Frontal cortex (tissue), 4 donors: ENCODE results near the gene ADRM1. TPM values are rescaled to one million over a fixed set of nuclear protein-coding genes. Genes with fewer than 3 reads are reported as not detected.

Experiments used
- DNase-seq, 2 donors: peaks; one replicate each; pipeline ENCODE4 v3.0.0; 2012; ENCODE audit warnings: low spot score in 2 of 2
- FAIRE-seq: peaks from 2 replicates; lab custom pipeline; 2012; peaks lifted over from hg19 to GRCh38; lab: Jason Lieb, UNC
- total RNA-seq: library from RNA; depleted of rRNA; stranded (reverse); fragments of >200 nt; gene quantifications from one replicate; pipeline ENCODE4 v1.2.3, GENCODE V29; 2014
- donor health status: control.
- donor health status: control.
- donor health status: control.

The ADRM1 gene, protein sequence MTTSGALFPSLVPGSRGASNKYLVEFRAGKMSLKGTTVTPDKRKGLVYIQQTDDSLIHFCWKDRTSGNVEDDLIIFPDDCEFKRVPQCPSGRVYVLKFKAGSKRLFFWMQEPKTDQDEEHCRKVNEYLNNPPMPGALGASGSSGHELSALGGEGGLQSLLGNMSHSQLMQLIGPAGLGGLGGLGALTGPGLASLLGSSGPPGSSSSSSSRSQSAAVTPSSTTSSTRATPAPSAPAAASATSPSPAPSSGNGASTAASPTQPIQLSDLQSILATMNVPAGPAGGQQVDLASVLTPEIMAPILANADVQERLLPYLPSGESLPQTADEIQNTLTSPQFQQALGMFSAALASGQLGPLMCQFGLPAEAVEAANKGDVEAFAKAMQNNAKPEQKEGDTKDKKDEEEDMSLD
- 41.2 TPM for total RNA-seq

DNA sequence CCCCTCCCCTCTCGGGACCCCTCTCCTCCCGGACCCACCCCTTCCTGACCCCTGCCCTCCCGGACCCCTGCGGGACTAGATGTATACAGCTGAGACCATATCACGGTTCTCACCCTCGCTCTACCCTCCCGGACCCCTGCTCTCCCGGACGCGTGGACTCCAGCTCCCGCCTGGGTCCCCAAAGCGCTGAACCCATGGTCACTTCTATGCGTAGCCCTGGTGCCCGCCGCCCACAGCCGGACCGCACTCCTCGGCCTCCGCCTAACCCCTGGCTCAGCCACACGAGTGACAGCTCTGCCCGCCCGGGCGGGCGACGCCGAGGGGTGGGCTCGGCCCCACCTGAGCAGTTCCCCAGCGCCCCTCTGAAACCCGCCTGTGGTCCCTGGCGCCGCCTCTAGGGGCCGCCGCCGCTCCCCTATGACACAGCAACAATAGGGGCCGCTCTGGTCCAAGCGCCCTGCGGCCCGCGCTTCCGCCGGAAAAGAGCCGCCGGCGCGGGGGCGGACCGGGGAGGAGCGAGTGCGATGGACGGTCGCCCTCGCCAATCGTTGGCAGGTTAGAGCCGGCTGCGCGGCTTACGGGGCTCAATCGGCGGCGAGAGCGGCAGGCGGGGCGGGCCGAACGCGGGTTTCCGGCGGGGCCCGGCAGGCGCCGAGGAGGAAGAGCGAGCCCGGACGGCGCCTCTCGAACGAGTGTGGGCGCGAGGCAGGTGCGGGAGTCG is at the start of gene ADRM1:
Gene ADRM1 (plus strand): TSS at position 657 of the 721 bp plus-strand sequence. CDS start 572 bp downstream, outside the sequence.
- FAIRE-seq (no peak), DNase-seq (peak; percentile 100)

DNA sequence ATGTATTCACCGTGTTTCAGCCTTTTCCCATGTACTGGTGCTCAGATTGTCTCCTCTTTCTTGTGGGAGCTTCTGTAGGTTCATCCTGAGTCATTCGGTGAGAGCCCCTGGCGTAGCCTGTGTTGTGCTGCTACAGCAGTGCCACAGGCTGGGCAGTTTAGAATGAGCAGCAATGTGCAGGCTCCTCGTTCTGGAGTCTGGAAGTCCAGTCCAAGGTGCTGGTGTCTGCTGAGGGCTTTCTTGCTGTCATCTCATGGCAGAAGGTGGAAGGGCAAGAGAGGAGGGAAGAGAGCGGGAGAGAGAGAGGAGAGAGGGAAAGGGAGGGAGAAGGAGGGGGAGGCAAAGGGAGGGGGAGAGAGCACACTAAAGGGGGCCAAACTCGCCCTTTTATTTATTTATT is 49.4 kb upstream of the ADRM1 start:
- no peak for DNase-seq
- FAIRE-seq = no peak

DNA sequence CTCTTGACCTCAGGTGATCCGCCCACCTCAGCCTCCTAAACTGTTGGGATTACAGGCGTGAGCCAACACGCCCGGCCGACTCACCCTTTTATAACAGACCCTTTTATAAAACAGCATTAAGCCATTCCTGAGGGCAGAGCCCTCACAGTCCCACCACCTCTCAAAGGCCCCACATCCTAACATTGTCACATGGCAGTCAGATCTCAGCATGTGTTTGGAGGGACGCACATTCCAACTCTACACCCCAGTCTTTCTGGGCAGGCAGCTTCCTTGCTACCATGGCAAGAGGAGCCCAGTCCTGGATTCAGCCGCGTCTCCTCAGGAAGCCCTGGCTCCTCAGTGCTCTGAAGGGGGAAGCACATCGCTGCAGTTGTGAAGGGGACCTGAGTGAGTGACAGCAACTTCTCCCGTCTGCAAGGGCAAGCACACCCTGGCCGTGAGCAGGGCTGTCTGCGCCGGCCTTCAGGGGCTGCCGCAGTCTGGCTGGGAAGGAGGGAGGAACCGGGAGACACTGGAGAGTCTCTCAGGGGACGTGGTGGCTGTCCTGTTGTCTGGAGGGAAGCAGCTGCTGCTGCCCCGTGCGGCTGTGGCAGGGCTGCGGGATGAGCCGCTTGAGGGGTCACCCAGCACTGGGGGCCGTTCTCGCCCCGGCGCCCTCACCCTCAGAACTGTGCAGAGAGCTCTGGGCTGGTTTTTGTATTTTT is 48.6 kb upstream of the ADRM1 start:
- FAIRE-seq (no peak), DNase-seq (no peak)

DNA sequence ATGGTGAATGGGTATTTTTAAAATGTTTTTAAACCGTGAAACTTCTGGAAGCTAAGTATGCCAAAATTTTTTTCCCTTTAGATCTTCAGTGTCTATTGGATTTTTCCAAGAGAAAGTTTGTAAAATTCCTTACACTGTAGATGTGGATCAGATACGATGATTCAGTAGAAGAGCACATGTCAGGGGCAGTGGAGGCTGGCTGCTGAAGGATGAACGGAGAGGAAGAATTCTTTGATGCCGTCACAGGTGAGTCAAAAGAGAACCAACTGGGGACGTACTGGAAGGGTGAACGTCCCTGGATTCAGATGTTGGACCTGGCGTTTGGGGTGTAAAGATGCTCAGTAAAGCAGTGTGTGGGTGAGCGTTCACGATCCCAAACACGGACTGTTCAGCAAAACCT is 46.8 kb upstream of the ADRM1 start:
- FAIRE-seq (no peak), DNase-seq (no peak)

DNA sequence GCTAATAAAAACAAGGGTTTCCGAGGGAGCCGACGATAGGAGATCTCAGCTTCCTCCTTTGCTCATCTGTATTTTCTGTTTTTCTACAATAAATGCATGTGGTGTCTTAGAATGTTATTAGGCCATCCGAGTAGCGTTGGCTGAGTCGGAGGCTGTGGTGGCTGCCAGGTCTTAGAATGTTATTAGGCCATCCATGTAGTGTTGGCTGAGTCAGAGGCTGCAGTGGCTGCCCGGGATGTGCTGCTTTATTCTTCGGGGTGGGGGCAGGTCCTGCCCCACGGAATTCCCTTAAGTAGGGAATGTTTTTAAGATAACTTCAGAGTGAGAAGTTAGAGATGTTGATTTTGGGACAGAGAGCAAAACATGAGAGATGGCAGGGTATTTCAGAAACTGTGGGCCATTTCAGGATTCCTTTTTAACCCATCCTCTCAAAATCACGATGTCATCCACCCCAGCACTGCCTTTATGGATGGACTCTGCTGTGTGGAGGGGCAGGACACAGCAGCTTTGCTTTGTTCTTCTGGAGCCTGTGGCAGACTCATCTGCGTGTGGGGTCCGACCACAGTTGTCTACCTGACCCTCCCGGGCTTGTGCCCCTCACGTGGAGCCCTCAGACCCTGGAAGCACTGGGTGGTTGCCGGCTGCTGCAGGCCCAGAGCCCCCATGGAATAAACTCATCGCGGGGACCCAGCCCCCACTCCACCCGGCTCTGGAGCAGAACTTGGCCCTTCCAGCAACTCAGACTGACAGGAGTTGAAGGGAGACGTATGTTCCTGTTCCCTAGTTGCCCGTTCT is 44.1 kb upstream of the ADRM1 start:
- DNase-seq (no peak), FAIRE-seq (no peak)

DNA sequence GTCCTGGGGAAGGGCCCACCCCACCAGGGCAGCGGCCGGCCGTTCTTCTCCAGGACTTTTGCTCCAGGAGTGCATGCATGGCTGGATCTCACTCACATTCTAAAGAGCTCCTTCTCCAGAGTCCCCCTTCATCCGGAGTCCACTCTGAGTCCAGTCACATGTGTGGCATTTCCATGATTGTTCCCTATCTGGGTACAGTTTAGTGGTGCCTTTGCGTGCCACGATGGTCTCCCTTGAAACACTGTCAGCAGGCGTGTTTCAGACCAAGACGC is 43.6 kb upstream of the ADRM1 start:
- no peak for DNase-seq
- no peak for FAIRE-seq

DNA sequence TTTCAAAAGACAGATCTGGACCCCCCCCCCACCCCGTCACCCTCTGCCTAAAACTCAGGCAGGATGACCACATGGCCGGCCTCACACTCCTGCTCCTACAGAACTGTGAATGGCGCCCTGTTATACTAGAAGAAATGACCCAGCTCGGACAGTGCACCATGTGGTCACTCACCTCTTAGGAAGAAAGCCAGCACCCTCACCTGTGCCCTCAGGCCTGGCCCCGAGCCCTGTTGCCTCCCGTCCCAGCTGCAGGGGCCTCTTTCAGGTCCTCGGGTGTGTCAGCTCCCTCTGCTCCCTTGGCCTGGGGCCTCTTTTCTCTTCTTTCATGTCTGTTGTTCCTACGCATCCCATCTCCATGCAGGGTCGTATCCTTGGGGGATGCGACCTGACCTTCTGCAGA is 40.7 kb upstream of the ADRM1 start:
- FAIRE-seq (no peak), DNase-seq (no peak)

DNA sequence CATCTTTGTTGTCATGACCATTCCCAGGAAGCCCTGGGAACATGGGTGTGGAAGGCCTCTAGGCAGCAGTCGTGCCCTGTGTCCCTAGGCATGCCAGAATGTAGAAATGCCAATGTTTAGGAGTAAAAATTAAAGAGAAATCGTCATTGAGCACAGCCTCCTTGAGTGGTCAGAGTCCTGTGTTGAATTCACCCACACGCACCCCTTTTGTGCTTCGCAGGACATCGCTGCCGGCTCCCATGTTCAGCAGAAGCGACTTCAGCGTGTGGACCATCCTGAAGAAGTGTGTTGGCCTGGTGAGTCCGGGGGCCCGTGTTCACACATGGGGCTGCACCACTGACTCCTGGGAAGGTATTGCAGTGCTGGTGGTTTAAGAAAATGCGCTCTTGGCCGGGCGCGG is 39.4 kb upstream of the ADRM1 start:
- DNase-seq (no peak), FAIRE-seq (no peak)

DNA sequence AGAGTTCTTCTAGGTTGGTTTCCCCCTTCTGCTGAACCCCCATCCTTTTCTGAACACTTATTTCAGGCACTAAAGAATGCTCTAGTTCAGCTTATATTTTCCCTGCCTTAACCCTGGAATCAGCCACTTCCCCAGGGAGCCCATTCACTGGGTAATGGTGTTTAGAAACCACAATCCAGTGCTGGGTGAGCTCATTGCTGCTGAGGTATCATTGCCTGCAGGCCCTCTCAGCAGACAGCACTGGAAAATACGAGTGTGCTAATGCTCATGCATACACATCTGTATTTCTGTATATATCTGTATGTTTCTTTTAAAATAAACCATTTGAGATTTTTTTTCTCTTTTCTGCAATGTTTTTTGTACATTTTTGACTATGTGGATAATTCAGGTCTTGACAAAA is 37.4 kb upstream of the ADRM1 start:
- DNase-seq = no peak
- FAIRE-seq = no peak

DNA sequence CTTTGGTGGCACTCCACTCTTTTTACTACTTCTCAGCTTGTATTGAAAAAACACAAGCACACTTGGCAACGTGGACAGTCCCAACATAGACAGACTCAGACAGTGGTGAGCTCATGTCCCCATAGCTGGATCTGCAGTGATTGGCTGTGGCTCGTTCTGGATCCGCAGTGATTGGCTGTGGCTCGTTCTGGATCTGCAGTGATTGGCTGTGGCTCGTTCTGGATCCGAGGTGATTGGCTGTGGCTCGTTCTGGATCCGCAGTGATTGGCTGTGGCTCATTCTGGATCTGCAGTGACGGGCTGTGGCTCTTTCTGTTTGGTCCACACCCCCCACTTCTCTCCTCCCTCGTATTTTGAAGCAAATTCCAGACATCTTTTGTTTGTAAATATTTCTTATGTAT is 36.5 kb upstream of the ADRM1 start:
- DNase-seq (no peak), FAIRE-seq (no peak)

DNA sequence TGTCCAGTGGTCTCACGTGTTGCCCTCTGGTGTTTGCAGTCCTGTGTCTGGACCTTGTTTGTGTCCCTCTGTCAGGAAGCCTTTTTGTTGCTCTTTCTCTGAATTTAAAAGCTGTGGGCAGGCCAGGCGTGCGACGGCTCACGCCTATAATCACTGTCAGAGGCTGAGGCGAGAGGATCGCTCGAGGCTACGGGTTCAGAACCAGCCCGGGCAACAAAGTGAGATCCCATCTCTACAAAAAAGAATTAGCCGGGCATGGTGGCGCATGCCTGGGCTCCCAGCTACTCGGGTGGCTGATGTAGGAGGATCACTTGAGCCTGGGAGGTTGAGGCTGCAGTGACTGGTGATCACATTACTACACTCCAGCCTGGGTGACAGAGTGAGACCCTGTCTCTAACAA is 35.9 kb upstream of the ADRM1 start:
- no peak for DNase-seq
- no peak for FAIRE-seq

DNA sequence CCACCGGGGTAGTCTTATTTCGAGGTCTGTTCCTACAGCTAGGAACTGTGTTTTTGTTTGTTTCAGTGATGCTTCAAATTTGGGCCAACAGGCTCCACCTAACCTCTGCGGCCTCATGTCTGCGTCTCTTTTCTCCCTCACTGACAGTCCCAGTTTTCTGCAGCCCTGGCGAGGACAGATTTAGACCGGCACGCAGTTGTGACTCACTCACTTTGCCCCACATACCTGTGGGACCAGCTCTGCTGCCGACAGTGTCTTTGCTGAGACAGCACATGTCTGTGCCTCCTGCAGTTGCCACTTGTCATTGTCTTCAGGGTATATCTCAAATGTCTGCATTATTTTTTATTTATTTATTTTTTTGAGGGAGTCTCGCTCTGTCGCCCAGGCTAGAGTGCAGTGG is 35.3 kb upstream of the ADRM1 start:
- FAIRE-seq = no peak
- DNase-seq = peak in 1 of 2 donors; percentile 62

DNA sequence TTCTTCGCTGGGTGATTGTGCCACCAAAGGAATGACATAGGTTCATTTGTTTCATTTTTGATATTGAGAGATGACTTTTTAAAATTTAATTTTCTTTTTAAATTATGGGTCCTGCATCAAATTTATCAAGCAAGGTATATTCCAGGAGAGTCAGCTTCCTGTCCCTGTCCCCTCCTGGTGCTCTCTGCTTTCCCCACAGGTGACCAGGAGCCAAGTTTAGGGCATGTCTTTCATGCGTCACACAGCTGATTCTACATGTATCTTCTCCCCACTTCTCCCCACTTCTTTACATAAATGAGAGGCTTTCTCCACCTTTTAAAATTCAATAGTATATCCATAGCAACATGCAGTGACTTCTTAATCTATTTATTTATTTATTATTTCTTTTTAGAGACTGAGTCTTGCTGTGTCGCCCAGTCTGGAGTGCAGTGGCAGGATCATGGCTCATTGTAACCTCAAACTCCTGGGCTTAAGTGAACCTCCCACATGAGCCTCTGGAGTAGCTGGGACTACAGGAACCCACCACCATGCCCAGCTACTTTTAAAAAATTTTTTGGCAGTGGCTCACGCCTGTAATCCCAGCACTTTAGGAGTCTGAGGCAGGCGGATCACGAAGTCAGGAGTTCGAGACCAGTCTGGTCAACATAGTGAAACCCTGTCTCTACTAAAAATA is 34.4 kb upstream of the ADRM1 start:
- FAIRE-seq = no peak
- no peak for DNase-seq

DNA sequence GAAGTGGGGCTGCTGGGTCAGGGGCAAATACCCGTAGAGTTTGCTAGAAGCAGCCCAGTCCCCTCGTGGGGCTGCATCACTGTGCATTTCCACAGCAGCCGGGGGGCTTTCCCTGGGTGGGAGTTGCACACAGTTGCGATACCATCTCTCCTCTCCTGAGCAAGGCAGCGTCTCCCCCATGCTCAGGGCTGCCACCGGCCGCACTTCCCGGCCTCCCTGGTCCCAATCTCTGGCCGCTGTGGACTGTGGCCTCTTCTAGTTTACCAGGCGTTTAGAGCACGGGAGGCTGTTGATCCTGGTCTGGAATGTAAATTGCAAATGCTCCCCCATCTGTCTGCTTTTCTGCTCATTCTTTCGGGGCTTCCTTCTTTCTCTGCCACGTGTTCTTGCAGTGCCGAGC is 33.4 kb upstream of the ADRM1 start:
- DNase-seq = no peak

DNA sequence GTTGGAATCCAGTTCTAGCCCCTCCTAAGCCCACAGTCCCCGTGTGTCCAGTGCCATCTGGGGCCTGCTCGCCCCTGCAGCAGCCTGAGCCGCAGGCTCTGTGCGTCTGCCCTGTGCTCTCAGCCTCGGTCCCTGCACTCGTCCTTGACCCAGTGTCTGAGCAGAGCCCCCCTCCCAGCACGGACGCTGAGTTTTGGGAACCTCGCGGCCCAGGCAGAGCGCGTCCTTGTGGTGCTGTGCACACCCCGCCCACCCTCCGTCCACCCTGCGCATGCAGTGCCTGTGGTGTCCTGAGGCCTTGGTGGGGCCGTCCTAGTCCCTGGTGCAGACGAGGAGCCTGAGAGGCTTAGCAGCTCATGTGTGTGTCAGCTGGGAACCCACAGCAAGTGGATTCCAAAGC is 32.9 kb upstream of the ADRM1 start:
- FAIRE-seq (no peak), DNase-seq (no peak)

More for the DNA sequence above, 33.4 kb upstream of the ADRM1 start:
- no peak for FAIRE-seq

DNA sequence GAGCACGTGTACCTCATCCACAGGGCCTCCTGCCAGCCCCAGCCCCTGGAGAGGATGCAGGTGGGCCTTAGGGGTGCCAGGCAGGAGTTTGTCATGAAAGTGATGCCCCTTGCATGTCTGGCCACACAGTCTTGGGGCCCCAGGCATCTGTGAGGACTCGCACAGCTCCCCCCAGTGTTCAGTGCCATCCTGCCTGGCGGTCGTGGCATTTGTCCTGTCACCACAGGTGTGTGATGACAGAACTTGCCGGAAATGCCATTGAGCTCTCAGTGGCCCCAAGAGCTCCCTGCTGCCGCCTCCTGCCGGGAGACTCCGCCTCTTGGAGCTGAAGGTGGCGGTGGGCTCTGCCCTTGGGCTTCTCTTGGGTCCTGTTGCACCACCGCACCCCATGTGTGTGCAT is 30.6 kb upstream of the ADRM1 start:
- no peak for FAIRE-seq
- no peak for DNase-seq

DNA sequence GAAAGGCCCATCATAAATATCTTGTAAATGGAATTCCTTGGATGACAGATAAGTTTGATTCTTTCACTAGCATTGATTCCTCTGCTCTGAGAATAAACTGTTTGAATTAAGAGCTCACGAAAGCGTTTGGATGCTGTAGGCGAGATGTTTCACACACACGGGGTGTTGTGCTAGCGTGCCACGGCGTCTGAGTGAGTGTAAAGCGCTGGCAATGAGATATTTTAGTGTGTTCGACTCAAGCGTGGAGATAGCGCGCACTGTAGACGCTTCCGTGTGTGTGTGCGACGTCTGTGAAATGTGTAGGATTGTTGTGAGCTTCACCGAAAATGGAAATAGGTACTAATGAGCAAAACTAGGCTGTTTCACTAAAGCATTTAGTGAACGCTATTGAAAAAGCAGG is 29.4 kb upstream of the ADRM1 start:
- FAIRE-seq = no peak
- no peak for DNase-seq

DNA sequence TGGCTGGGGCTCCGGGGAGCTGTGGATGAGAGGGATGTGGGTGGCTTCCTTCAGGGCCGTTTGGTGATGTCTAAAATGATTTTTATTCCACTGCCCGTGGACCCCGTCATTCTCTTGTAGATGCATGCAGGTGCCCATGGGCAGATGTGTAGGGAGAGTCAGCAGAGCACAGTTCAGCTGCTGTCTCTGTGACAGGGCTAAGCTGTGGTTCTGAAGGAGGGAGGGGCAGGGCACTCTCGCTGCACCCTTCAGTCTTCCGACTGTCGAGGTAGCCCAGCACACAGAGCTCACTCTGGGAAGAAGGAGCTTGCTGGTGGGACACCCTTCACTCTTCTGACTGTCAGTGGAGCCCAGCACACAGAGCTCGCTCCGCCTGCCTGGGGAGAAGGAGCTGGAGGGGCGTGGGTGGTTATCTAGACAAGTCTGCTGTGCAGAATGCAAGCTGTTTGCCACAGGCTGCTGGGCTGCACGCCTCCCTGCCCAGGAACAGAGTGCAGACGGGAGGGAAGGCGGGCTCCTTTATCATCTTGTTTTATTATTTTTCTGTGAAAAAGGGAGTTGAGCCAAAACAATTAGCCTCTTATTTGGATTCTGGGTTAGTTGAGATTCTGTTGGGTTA is 28.4 kb upstream of the ADRM1 start:
- peak in 1 of 2 donors; percentile 42 for DNase-seq

DNA sequence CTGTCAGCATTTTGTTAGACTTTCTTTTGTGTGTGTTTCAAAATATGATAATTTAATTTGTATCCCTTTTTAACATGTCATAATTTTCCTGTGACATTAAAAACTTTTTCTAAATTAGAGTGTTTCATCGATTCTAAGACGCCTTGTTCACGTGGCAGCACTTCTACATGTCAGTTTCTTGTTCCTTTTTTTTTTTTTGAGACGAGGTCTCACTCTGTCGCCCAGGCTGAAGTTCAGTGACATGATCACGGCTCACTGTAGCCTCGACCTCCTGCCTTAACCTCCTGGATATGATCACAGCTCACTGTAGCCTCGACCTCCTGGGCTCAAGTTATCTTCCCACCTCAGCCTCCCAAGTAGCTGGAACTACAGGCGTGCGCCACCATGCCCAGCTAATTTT is 27.6 kb upstream of the ADRM1 start:
- FAIRE-seq (no peak), DNase-seq (no peak)

More for the DNA sequence above, 28.4 kb upstream of the ADRM1 start:
- no peak for FAIRE-seq
